ENCODE measurements around the gene MPV17L2.

DNA sequence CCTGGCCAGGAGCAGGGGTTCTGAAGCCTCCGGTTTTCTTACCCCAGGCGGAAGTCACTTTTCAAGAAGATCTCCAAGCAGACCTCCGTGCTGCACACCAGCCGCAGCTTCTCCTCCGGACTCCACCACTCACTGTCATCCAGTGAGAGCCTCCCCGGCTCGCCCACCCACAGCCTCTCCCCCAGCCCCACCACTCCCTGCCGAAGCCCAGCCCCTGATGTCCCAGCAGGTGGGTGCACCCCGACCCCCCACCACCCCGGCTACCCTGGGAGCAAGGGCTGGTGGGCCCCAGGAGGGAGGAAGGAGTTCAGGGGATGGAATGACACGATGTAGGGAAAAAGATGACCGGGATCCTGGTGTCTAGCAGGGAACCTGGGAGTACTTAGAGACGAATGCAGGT, 45.6 kb upstream of the MPV17L2 start:
- TF ChIP-seq TAF1 (conservative IDR thresholded peaks at IDR 0.05) (no peak), CTCF (IDR thresholded peaks at IDR 0.05; ENCODE audit: low read depth, low read length, missing input control) (no peak), GABPA (IDR thresholded peaks at IDR 0.05 in 1 of 2, conservative IDR thresholded peaks at IDR 0.05 in 1 of 2) (no peak), REST (IDR thresholded peaks at IDR 0.05) (no peak), RAD21 (IDR thresholded peaks at IDR 0.05) (no peak), YY1 (IDR thresholded peaks at IDR 0.05) (no peak), EGR1 (IDR thresholded peaks at IDR 0.05; ENCODE audit: low read depth in 2 of 2) (no peak), MAX (IDR thresholded peaks at IDR 0.05) (no peak), FOXA1 (IDR thresholded peaks at IDR 0.05) (no peak), SP1 (IDR thresholded peaks at IDR 0.05) (no peak), HNF4A (conservative IDR thresholded peaks at IDR 0.05) (no peak), JUND (IDR thresholded peaks at IDR 0.05) (no peak), RXRA (IDR thresholded peaks at IDR 0.05) (no peak)
- TF ChIP-seq, protein P1, sequence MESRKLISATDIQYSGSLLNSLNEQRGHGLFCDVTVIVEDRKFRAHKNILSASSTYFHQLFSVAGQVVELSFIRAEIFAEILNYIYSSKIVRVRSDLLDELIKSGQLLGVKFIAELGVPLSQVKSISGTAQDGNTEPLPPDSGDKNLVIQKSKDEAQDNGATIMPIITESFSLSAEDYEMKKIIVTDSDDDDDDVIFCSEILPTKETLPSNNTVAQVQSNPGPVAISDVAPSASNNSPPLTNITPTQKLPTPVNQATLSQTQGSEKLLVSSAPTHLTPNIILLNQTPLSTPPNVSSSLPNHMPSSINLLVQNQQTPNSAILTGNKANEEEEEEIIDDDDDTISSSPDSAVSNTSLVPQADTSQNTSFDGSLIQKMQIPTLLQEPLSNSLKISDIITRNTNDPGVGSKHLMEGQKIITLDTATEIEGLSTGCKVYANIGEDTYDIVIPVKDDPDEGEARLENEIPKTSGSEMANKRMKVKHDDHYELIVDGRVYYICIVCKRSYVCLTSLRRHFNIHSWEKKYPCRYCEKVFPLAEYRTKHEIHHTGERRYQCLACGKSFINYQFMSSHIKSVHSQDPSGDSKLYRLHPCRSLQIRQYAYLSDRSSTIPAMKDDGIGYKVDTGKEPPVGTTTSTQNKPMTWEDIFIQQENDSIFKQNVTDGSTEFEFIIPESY (IDR thresholded peaks at IDR 0.05), result no peak
